H9 (cell line): ENCODE results near the gene AK8. TPM values are rescaled to one million over a fixed set of nuclear protein-coding genes. Genes with fewer than 3 reads are reported as not detected.

Experiments
- DNase-seq: peaks from one replicate; pipeline ENCODE4 v3.0.0-alpha.2; 2017
- H2AFZ ChIP-seq: one replicate; pipeline ENCODE4 v1.6.1; 2013; ENCODE audit warnings: mild to moderate bottlenecking, low read length, control low read depth, moderate library complexity
- H2AK5ac ChIP-seq: 2 replicates; pipeline ENCODE4 v1.6.1; 2013; ENCODE audit warnings: low read length, control low read depth, mixed read lengths; ENCODE audit not compliant: insufficient read length
- H2BK120ac ChIP-seq: one replicate; pipeline ENCODE4 v1.6.1; 2013; ENCODE audit warnings: low read depth, mild to moderate bottlenecking, low read length, control low read depth, inconsistent platforms; ENCODE audit not compliant: poor library complexity, severe bottlenecking
- H2BK12ac ChIP-seq: 2 replicates; pipeline ENCODE4 v1.6.1; 2013; ENCODE audit warnings: low read length, control low read depth, mixed read lengths, low read depth; ENCODE audit not compliant: insufficient read length
- H2BK15ac ChIP-seq: 2 replicates; pipeline ENCODE4 v1.6.1; 2013; ENCODE audit warnings: low read depth, low read length, control low read depth
- H2BK20ac ChIP-seq: one replicate; pipeline ENCODE4 v1.6.1; 2013; ENCODE audit warnings: low read depth, mild to moderate bottlenecking, low read length, control low read depth, inconsistent platforms; ENCODE audit not compliant: poor library complexity, severe bottlenecking
- H2BK5ac ChIP-seq: 2 replicates; pipeline ENCODE4 v1.6.1; 2013; ENCODE audit warnings: low read length, control low read depth, mixed read lengths; ENCODE audit not compliant: insufficient read length
- H3K14ac ChIP-seq: 2 replicates; pipeline ENCODE4 v1.6.1; 2013; ENCODE audit warnings: low read length, control low read depth; ENCODE audit not compliant: insufficient read depth
- H3K18ac ChIP-seq: 2 replicates; pipeline ENCODE4 v1.6.1; 2013; ENCODE audit warnings: low read depth, mild to moderate bottlenecking, mixed read lengths, low read length, control low read depth; ENCODE audit not compliant: insufficient read length
- H3K23ac ChIP-seq: 2 replicates; pipeline ENCODE4 v1.6.1; 2013; ENCODE audit warnings: low read length, control low read depth, mixed read lengths, low read depth; ENCODE audit not compliant: insufficient read length
- H3K23me2 ChIP-seq: 2 replicates; pipeline ENCODE4 v1.6.1; 2013; ENCODE audit warnings: low read depth, mild to moderate bottlenecking, mixed read lengths, low read length, control low read depth; ENCODE audit not compliant: insufficient read length, poor library complexity, severe bottlenecking
- H3K27ac ChIP-seq: 2 replicates; pipeline ENCODE4 v1.5.1; 2013; ENCODE audit warnings: low read length, control low read depth, mixed read lengths, low read depth; ENCODE audit not compliant: insufficient read length
- H3K27me3 ChIP-seq: 2 replicates; pipeline ENCODE4 v1.6.1; 2013; ENCODE audit warnings: low read length, control low read depth, inconsistent platforms; ENCODE audit not compliant: insufficient read depth
- H3K4ac ChIP-seq: 2 replicates; pipeline ENCODE4 v1.6.1; 2013; ENCODE audit warnings: low read depth, mild to moderate bottlenecking, control low read depth, inconsistent platforms, low read length, moderate library complexity
- H3K4me1 ChIP-seq: 2 replicates; pipeline ENCODE4 v1.6.1; 2013; ENCODE audit warnings: low read length, control low read depth, inconsistent platforms; ENCODE audit not compliant: insufficient read depth
- H3K4me2 ChIP-seq: 2 replicates; pipeline ENCODE4 v1.6.1; 2013; ENCODE audit warnings: low read length, control low read depth, mixed read lengths; ENCODE audit not compliant: insufficient read length, insufficient read depth
- H3K56ac ChIP-seq: 2 replicates; pipeline ENCODE4 v1.6.1; 2013; ENCODE audit warnings: low read depth, mild to moderate bottlenecking, mixed read lengths, low read length, control low read depth; ENCODE audit not compliant: insufficient read length
- H3K79me1 ChIP-seq: 2 replicates; pipeline ENCODE4 v1.6.1; 2013; ENCODE audit warnings: low read depth, mild to moderate bottlenecking, moderate library complexity, low read length, control low read depth, inconsistent platforms; ENCODE audit not compliant: insufficient read depth, poor library complexity, severe bottlenecking
- H3K79me2 ChIP-seq: 2 replicates; pipeline ENCODE4 v1.6.1; 2013; ENCODE audit warnings: low read length, control low read depth, inconsistent platforms; ENCODE audit not compliant: insufficient read depth
- H3K9ac ChIP-seq: 2 replicates; pipeline ENCODE4 v1.6.1; 2013; ENCODE audit warnings: low read length, control low read depth, mixed read lengths; ENCODE audit not compliant: insufficient read length; ENCODE audit errors: extremely low read depth
- H3K9me3 ChIP-seq: one replicate; pipeline ENCODE4 v1.6.1; 2013; ENCODE audit warnings: low read depth, low read length, inconsistent platforms; ENCODE audit not compliant: control insufficient read depth
- H3T11ph ChIP-seq: one replicate; pipeline ENCODE4 v1.6.1; 2013; ENCODE audit warnings: mild to moderate bottlenecking, low read length, control low read depth, inconsistent platforms
- H4K20me1 ChIP-seq: one replicate; pipeline ENCODE4 v1.6.1; 2013; ENCODE audit not compliant: control insufficient read depth, insufficient read length, insufficient read depth
- H4K5ac ChIP-seq: 2 replicates; pipeline ENCODE4 v1.6.1; 2013; ENCODE audit warnings: low read depth, mild to moderate bottlenecking, mixed read lengths, low read length, control low read depth; ENCODE audit not compliant: insufficient read length
- H4K8ac ChIP-seq: replicated peaks from 2 replicates; pipeline ENCODE4 v1.6.1; 2013; ENCODE audit warnings: low read length, control low read depth, mixed read lengths, low read depth; ENCODE audit not compliant: insufficient read length
- H4K91ac ChIP-seq: 2 replicates; pipeline ENCODE4 v1.6.1; 2013; ENCODE audit warnings: low read depth, mild to moderate bottlenecking, moderate library complexity, mixed read lengths, low read length, control low read depth; ENCODE audit not compliant: insufficient read length
- H3K27ac Mint-ChIP-seq, 3 experiments: 2 replicates in 2 of 3; 3 replicates in 1 of 3; pipeline ENCODE4 v1.8.0; 2020 to 2021; ENCODE audit warnings: mixed read lengths in 3 of 3, mild to moderate bottlenecking in 1 of 3, moderate library complexity in 1 of 3
- H3K27me3 Mint-ChIP-seq: 2 replicates; pipeline ENCODE4 v1.8.0; 2021; ENCODE audit warnings: low read depth, mild to moderate bottlenecking, moderate library complexity, mixed read lengths
- H3K36me3 Mint-ChIP-seq, 3 experiments: 2 replicates in 2 of 3; 3 replicates in 1 of 3; pipeline ENCODE4 v1.8.0; 2020 to 2021; ENCODE audit warnings: low read depth in 3 of 3, mixed read lengths in 3 of 3; ENCODE audit not compliant: insufficient read depth in 1 of 3
- H3K4me1 Mint-ChIP-seq, 2 experiments: 2 replicates each; pipeline ENCODE4 v1.8.0; 2020; ENCODE audit warnings: mixed read lengths in 2 of 2
- H3K4me3 Mint-ChIP-seq, 2 experiments: 2 replicates in 1 of 2; 3 replicates in 1 of 2; pipeline ENCODE4 v1.8.0; 2020 to 2021; ENCODE audit warnings: mild to moderate bottlenecking in 2 of 2, mixed read lengths in 2 of 2, moderate library complexity in 1 of 2
- H3K9me3 Mint-ChIP-seq, 2 experiments: 2 replicates in 1 of 2; 3 replicates in 1 of 2; pipeline ENCODE4 v1.8.0; 2020; ENCODE audit warnings: mild to moderate bottlenecking in 2 of 2, mixed read lengths in 2 of 2, moderate library complexity in 1 of 2
- CTCF ChIP-seq: fragments of 200-600 bp; sonication (generic); conservative IDR thresholded peaks from 3 replicates; pipeline ENCODE4 v1.8.0; 2021; ENCODE audit warnings: antibody characterized with exemption, mild to moderate bottlenecking
- WGBS: extraction: QIAGEN DNeasy Blood & Tissue Kit; methylation state at CpG from one replicate; pipeline ENCODE4 v1.1.7; 2013; ENCODE audit warnings: missing lambda C conversion rate, low lambda C conversion rate, mixed read lengths; ENCODE audit not compliant: insufficient read length; ENCODE audit errors: extremely low coverage; 5-methylcytosine and 5-hydroxymethylcytosine counted together
- total RNA-seq: library from RNA; stranded (reverse); gene quantifications from 2 replicates; pipeline ENCODE4 v1.2.1, GENCODE V29; 2021

AK8 gene
- total RNA-seq, 1 experiment from 2014 or later, result 0.44 TPM

GRCh38 chr9:132797861-132798659, 80.0 kb downstream of the AK8 start:
- no peak overlapping the region for H3K27ac ChIP-seq
- no peak overlapping the region for H3K23ac ChIP-seq
- no peak for TF ChIP-seq CTCF
- H2AFZ ChIP-seq, result no peak overlapping the region
- no peak overlapping the region for H3K9ac ChIP-seq
- no peak overlapping the region for H3K56ac ChIP-seq
- H3K4me1 ChIP-seq, result no peaks in the 10 kb centered on the region
- peaks cover 4 to 6% of the 10 kb centered on the region in 2 experiments for H3K4me1 Mint-ChIP-seq
- H4K20me1 ChIP-seq, result no peaks in the 10 kb centered on the region
- H3K27me3 Mint-ChIP-seq, result peaks cover 76% of the 10 kb centered on the region
- no peaks in the 10 kb centered on the region for H3K79me1 ChIP-seq
- H2BK20ac ChIP-seq, result no peak overlapping the region
- no peak overlapping the region for H3K14ac ChIP-seq
- no peak overlapping the region for H4K91ac ChIP-seq
- H3K9me3 ChIP-seq, result no peaks in the 10 kb centered on the region
- H3K79me2 ChIP-seq, result no peaks in the 10 kb centered on the region
- H2BK5ac ChIP-seq, result no peak overlapping the region
- H2BK12ac ChIP-seq, result no peak overlapping the region
- no peak overlapping the region for H3K4ac ChIP-seq
- H4K5ac ChIP-seq, result no peak overlapping the region
- WGBS, result no CpG with 5 or more reads among the region's 15 CpGs
- H3K18ac ChIP-seq, result no peak overlapping the region
- no peak for DNase-seq
- H3T11ph ChIP-seq, result no peak overlapping the region
- H3K27ac Mint-ChIP-seq, result no peak overlapping the region
- H3K4me3 Mint-ChIP-seq, result no peak overlapping the region; a peak in 1 of 5 replicates
- no peak overlapping the region for H4K8ac ChIP-seq
- no peak overlapping the region for H2AK5ac ChIP-seq
- H3K4me2 ChIP-seq, result no peak overlapping the region
- no peaks in the 10 kb centered on the region for H3K23me2 ChIP-seq
- no peaks in the 10 kb centered on the region for H3K36me3 Mint-ChIP-seq
- no peaks in the 10 kb centered on the region; a peak in 2 of 5 replicates for H3K9me3 Mint-ChIP-seq
- peaks cover 20% of the 10 kb centered on the region; the same call in 1 of the 2 replicates for H3K27me3 ChIP-seq
- H2BK15ac ChIP-seq, result no peak overlapping the region
- H2BK120ac ChIP-seq, result no peak overlapping the region
